Inflammatory macrophage treated with lipopolysaccharide for 4 hours (primary cell): Measurements from ENCODE around the gene DLGAP1.
A peak's percentile ranks its signal among the peaks of the same experiment; 100 is the strongest.

Experiments
- DNase-seq: peaks from one replicate; pipeline ENCODE4 v3.0.0-alpha.2; 2020

DLGAP1 gene

GRCh38 chr18:3510896-3511295 is 944.2 kb downstream of the DLGAP1 start:
- no peak for DNase-seq

GRCh38 chr18:3510024-3510423 is 945.1 kb downstream of the DLGAP1 start:
- no peak for DNase-seq

GRCh38 chr18:3508576-3509549 is 946.2 kb downstream of the DLGAP1 start:
- DNase-seq = peak; percentile 54

- no peak for DNase-seq
Observed at GRCh38 chr18:3504637-3505036, 950.5 kb downstream of the DLGAP1 start.

GRCh38 chr18:3502650-3503049 is 952.5 kb downstream of the DLGAP1 start:
- no peak for DNase-seq

GRCh38 chr18:3500016-3500415 is 955.1 kb downstream of the DLGAP1 start:
- DNase-seq = no peak

- DNase-seq = no peak
Observed at GRCh38 chr18:3499501-3499900, 955.6 kb downstream of the DLGAP1 start.

GRCh38 chr18:3498698-3499471 is 956.2 kb downstream of the DLGAP1 start:
- DNase-seq = no peak

- DNase-seq = peak; percentile 44
Observed at GRCh38 chr18:3495691-3496430, 959.2 kb downstream of the DLGAP1 start.

- DNase-seq = peak; percentile 26
Observed at GRCh38 chr18:3494569-3494968, 960.5 kb downstream of the DLGAP1 start.

GRCh38 chr18:3494245-3494526 is 960.9 kb downstream of the DLGAP1 start:
- no peak for DNase-seq

- peak; percentile 53 for DNase-seq
Observed at GRCh38 chr18:3493501-3494244, 961.4 kb downstream of the DLGAP1 start.

- DNase-seq = no peak
Observed at GRCh38 chr18:3492721-3493120, 962.4 kb downstream of the DLGAP1 start.

- no peak for DNase-seq
Observed at GRCh38 chr18:3491981-3492555, 963.0 kb downstream of the DLGAP1 start.

GRCh38 chr18:3489462-3489861 is 965.6 kb downstream of the DLGAP1 start:
- DNase-seq = no peak

GRCh38 chr18:3486512-3486911 is 968.6 kb downstream of the DLGAP1 start:
- no peak for DNase-seq

- DNase-seq = no peak
Observed at GRCh38 chr18:3485153-3486149, 969.7 kb downstream of the DLGAP1 start.

GRCh38 chr18:3482258-3482657 is 972.8 kb downstream of the DLGAP1 start:
- DNase-seq = no peak

- DNase-seq = peak; percentile 32
Observed at GRCh38 chr18:3481696-3482210, 973.4 kb downstream of the DLGAP1 start.

- DNase-seq = no peak
Observed at GRCh38 chr18:3480827-3481573, 974.1 kb downstream of the DLGAP1 start.
